Endothelial cell of umbilical vein (primary cell): Measurements from ENCODE around the gene HDX. TPM values are rescaled to one million over a fixed set of nuclear protein-coding genes. Genes with fewer than 3 reads are reported as not detected.
"Not testable (repeated sequence)": the region's sequence is repeated elsewhere in the genome, so short reads cannot be mapped to it uniquely, and the experiment has no call there.

Source experiments
- BruUV-seq: library from RNA; stranded (reverse); fragments of 400-500 nt; replicated peaks from 2 replicates; lab custom pipeline; 2021; lab: Mats Ljungman, UMichigan
- CTCF ChIA-PET: fragments of 300-600, 350-600 bp; sonication (Branson Sonifier 250); formaldehyde crosslinking; loops from one replicate; lab custom pipeline; 2021; ENCODE audit warnings: antibody characterized with exemption, inconsistent platforms; lab: Charles Lee
- POLR2A ChIA-PET: fragments of 300-600, 350-600 bp; sonication (Branson Sonifier 250); formaldehyde crosslinking; loops from one replicate; lab custom pipeline; 2021; ENCODE audit warnings: antibody characterized with exemption, inconsistent platforms; lab: Charles Lee
- DNase-seq: peaks from one replicate; pipeline ENCODE4 v3.0.0-alpha.2; 2011; ENCODE audit warnings: low read depth, low spot score
- FAIRE-seq: peaks from 2 replicates; lab custom pipeline; 2011; peaks lifted over from hg19 to GRCh38; lab: Jason Lieb, UNC
- H2AFZ ChIP-seq: 2 replicates; pipeline ENCODE4 v1.6.0; 2012; ENCODE audit warnings: low read depth, low read length, control low read depth, inconsistent platforms
- H3K27ac ChIP-seq: 2 replicates; pipeline ENCODE4 v1.5.1; 2011; ENCODE audit warnings: low read depth, mild to moderate bottlenecking, control low read depth, low read length, moderate library complexity; ENCODE audit not compliant: insufficient read depth
- H3K27me3 ChIP-seq, 2 experiments: 2 replicates each; pipeline versions ENCODE4 v1.6.0 to v1.6.1; 2011; ENCODE audit warnings: low read length in 2 of 2, mixed read lengths in 1 of 2; ENCODE audit not compliant: control insufficient read depth in 2 of 2, insufficient read depth in 2 of 2
- H3K36me3 ChIP-seq, 2 experiments: 2 replicates in 1 of 2; 3 replicates in 1 of 2; pipeline ENCODE4 v1.5.1; 2011; ENCODE audit warnings: low read length in 2 of 2, mild to moderate bottlenecking in 1 of 2, moderate library complexity in 1 of 2; ENCODE audit not compliant: control insufficient read depth in 2 of 2, insufficient read depth in 2 of 2; ENCODE audit errors: extremely low read depth in 1 of 2
- H3K4me1 ChIP-seq: 3 replicates; pipeline ENCODE4 v1.5.1; 2011; ENCODE audit warnings: mild to moderate bottlenecking, low read length; ENCODE audit not compliant: control insufficient read depth, insufficient read depth; ENCODE audit errors: extremely low read depth
- H3K4me2 ChIP-seq: 2 replicates; pipeline ENCODE4 v1.6.1; 2011; ENCODE audit warnings: low read length, control low read depth, mixed read lengths; ENCODE audit not compliant: insufficient read depth
- H3K4me3 ChIP-seq, 3 experiments: fragments of 200-600 bp in 1 of 3; sonication (generic), shearing (Covaris generic) in 1 of 3; replicated peaks in 1 of 3; 2 replicates each; pipeline ENCODE4 v1.5.1; 2011 to 2016; ENCODE audit warnings: control low read depth in 3 of 3, low read length in 3 of 3, mild to moderate bottlenecking in 2 of 3, inconsistent platforms in 1 of 3, low read depth in 1 of 3, moderate library complexity in 1 of 3; ENCODE audit not compliant: insufficient read depth in 1 of 3
- H3K79me2 ChIP-seq: 2 replicates; pipeline ENCODE4 v1.6.0; 2012; ENCODE audit warnings: low read length, inconsistent platforms; ENCODE audit not compliant: control insufficient read depth, insufficient read depth
- H3K9ac ChIP-seq: replicated peaks from 2 replicates; pipeline ENCODE3; 2011; ENCODE audit warnings: low read length, control low read depth; ENCODE audit not compliant: insufficient read depth; ENCODE audit errors: extremely low read depth
- H3K9me1 ChIP-seq: replicated peaks from 3 replicates; pipeline ENCODE4 v1.6.0; 2011; ENCODE audit warnings: mild to moderate bottlenecking, low read length; ENCODE audit not compliant: control insufficient read depth, insufficient read depth; ENCODE audit errors: extremely low read depth
- H3K9me3 ChIP-seq: replicated peaks from 2 replicates; pipeline ENCODE4 v1.5.1; 2012; ENCODE audit warnings: low read length, inconsistent platforms; ENCODE audit not compliant: control insufficient read depth, insufficient read depth
- H4K20me1 ChIP-seq: replicated peaks from 2 replicates; pipeline ENCODE3; 2011; ENCODE audit warnings: mild to moderate bottlenecking, low read length; ENCODE audit not compliant: control insufficient read depth, insufficient read depth; ENCODE audit errors: extremely low read depth
- CTCF ChIP-seq, 2 donors: IDR thresholded peaks; 1 replicate in 1 of 2; 2 replicates in 1 of 2; pipeline ENCODE4 v1.5.1; 2011; ENCODE audit warnings: low read length in 2 of 2, mild to moderate bottlenecking in 2 of 2, moderate library complexity in 2 of 2, control low read depth in 1 of 2, inconsistent platforms in 1 of 2, low read depth in 1 of 2; ENCODE audit not compliant: insufficient read depth in 1 of 2; ENCODE audit errors: extremely low read depth in 1 of 2
- EZH2 ChIP-seq: IDR thresholded peaks from 2 replicates; pipeline ENCODE4 v1.6.1; 2012; ENCODE audit warnings: borderline replicate concordance, low read depth, mild to moderate bottlenecking, moderate library complexity, low read length, inconsistent platforms; ENCODE audit not compliant: severe bottlenecking
- FOS ChIP-seq: IDR thresholded peaks from 2 replicates; pipeline ENCODE4 v1.6.1; 2011; ENCODE audit warnings: mild to moderate bottlenecking, low read length, moderate library complexity, borderline replicate concordance; ENCODE audit not compliant: insufficient read depth
- GATA2 ChIP-seq: IDR thresholded peaks from 2 replicates; pipeline ENCODE4 v1.7.0; 2011; ENCODE audit warnings: low read depth, mild to moderate bottlenecking, moderate library complexity, mixed read lengths, low read length; ENCODE audit not compliant: insufficient read length, insufficient read depth
- JUN ChIP-seq: IDR thresholded peaks from 2 replicates; pipeline ENCODE4 v1.6.1; 2011; ENCODE audit warnings: borderline replicate concordance, low read depth; ENCODE audit not compliant: insufficient read length, insufficient read depth
- MYC ChIP-seq: IDR thresholded peaks from one replicate; pipeline ENCODE4 v1.6.1; 2011; ENCODE audit warnings: mild to moderate bottlenecking, low read depth, low read length
- POLR2A ChIP-seq: IDR thresholded peaks from 2 replicates; pipeline ENCODE4 v1.6.1; 2012; ENCODE audit warnings: low read depth, mild to moderate bottlenecking, control low read depth, low read length
- POLR2AphosphoS5 ChIP-seq: IDR thresholded peaks from 2 replicates; pipeline ENCODE4 v1.6.1; 2012; ENCODE audit warnings: low read depth, mild to moderate bottlenecking, control low read depth, low read length, moderate library complexity; ENCODE audit not compliant: insufficient read depth
- dilution Hi-C: fragments of 300-500 bp; cut with MboI; formaldehyde crosslinking; loops from one replicate; pipeline ENCODE4 v1.15.0; 2019; ENCODE audit warnings: low sequenced_read_pairs; ENCODE audit not compliant: extremely low pct_ligation_motif_present
- intact Hi-C: fragments of 100-400 bp; cut with micrococcal nuclease; formaldehyde crosslinking; loops from one replicate; pipeline ENCODE4 v1.10.0; 2022
- polyA plus RNA-seq, 4 experiments: library from polyadenylated mRNA; depleted of rRNA in 3 of 4; stranded (reverse) in 3 of 4; unstranded in 1 of 4; fragments of >200 nt; gene quantifications; 2 replicates each; pipeline versions ENCODE4 v1.2.1 to v1.2.3, GENCODE V29; 2011 to 2012; ENCODE audit warnings: missing spikeins in 1 of 4
- total RNA-seq: library from RNA; stranded (reverse); gene quantifications from 2 replicates; pipeline ENCODE4 v1.2.3, GENCODE V29; 2021
- TF ChIP-seq, protein P1 (sequence below): IDR thresholded peaks from 2 replicates; pipeline ENCODE4 v1.6.1; 2011; ENCODE audit not compliant: insufficient read depth, insufficient read length

The HDX gene
- total and polyA plus RNA-seq, 2 donors (not counting 3 experiments of a cell fraction or from before 2014, with no cell fraction given) = 2.3 to 8.2 TPM

DNA sequence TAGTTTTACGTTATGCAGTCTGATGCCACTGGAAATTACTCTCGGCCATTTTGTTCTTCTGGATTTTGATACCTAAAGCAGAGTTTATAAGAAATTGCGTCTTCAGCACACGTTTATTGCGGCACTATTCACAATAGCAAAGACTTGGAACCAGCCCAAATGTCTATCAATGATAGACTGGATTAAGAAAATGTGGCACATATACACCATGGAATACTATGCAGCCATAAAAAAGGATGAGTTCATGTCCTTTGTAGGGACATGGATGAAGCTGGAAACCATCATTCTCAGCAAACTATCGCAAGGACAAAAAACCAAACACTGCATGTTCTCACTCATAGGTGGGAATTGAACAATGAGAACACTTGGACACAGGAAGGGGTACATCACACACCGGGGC is 35.4 kb upstream of the HDX start:
- H3K27ac ChIP-seq, FAIRE-seq, H3K9me3 ChIP-seq, DNase-seq, H2AFZ ChIP-seq, CTCF ChIA-PET, H3K79me2 ChIP-seq, H3K4me1 ChIP-seq, dilution Hi-C loops, H3K27me3 ChIP-seq, intact Hi-C loops, POLR2A ChIA-PET, H3K4me2 ChIP-seq, H3K36me3 ChIP-seq, H4K20me1 ChIP-seq, H3K4me3 ChIP-seq, BruUV-seq, H3K9me1 ChIP-seq, H3K9ac ChIP-seq: not testable (repeated sequence)

- H3K27ac ChIP-seq = no peak overlapping the region
- dilution Hi-C loops (no loop called here), intact Hi-C loops (no loop called here)
- DNase-seq = no peak
- ChIA-PET POLR2A (no interaction called here), CTCF (no interaction called here)
- no peak for FAIRE-seq
- H4K20me1 ChIP-seq = no peaks in the 10 kb centered on the region
- no peaks in the 10 kb centered on the region for H3K79me2 ChIP-seq
- no peak overlapping the region for H3K9ac ChIP-seq
- no peaks in the 10 kb centered on the region for H3K4me1 ChIP-seq
- no peaks in the 10 kb centered on the region for H3K27me3 ChIP-seq
- no peaks in the 10 kb centered on the region for H3K9me3 ChIP-seq
- no peaks in the 10 kb centered on the region for H3K9me1 ChIP-seq
- H3K36me3 ChIP-seq = no peaks in the 10 kb centered on the region
- H3K4me2 ChIP-seq = no peak overlapping the region
- no peak overlapping the region for H3K4me3 ChIP-seq
- BruUV-seq = no TSS peak
- no peak for TF ChIP-seq EZH2
- TF ChIP-seq, protein P1, sequence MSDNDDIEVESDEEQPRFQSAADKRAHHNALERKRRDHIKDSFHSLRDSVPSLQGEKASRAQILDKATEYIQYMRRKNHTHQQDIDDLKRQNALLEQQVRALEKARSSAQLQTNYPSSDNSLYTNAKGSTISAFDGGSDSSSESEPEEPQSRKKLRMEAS = no peak
- no peak for TF ChIP-seq POLR2A
- no peak for TF ChIP-seq MYC
- no peak for TF ChIP-seq CTCF (IDR thresholded peaks at IDR 0.05; ENCODE audit: extremely low read depth in 1 of 2, insufficient read depth in 1 of 2, low read depth in 1 of 2, low read length in 2 of 2)
- no peak for TF ChIP-seq JUN
- no peak for TF ChIP-seq GATA2
- TF ChIP-seq POLR2AphosphoS5 = no peak
- TF ChIP-seq FOS = no peak
- no peak overlapping the region for H2AFZ ChIP-seq
Observed at GRCh38 chrX:84488426-84488825, 13.8 kb downstream of the HDX start.
